Measurements from ENCODE around the gene LRP1-AS.

The LRP1-AS gene

GRCh38 chr12:57181072-57181471, 33.7 kb upstream of the LRP1-AS start:
- no peaks in the 10 kb centered on the region for H3K9me3 ChIP-seq (ENCODE audit: insufficient read depth, low read length, severe bottlenecking)
- H3K27me3 ChIP-seq (ENCODE audit: insufficient read depth, low read length, poor library complexity): no peaks in the 10 kb centered on the region
- no peaks in the 10 kb centered on the region for H3K79me2 ChIP-seq (ENCODE audit: insufficient read depth, low read length)
- no peak overlapping the region for H2AFZ ChIP-seq (ENCODE audit: low read depth, low read length)
- no peaks in the 10 kb centered on the region for H3K36me3 ChIP-seq (ENCODE audit: insufficient read depth, low read length)
- H3K9ac ChIP-seq (ENCODE audit: low read depth, low read length): no peak overlapping the region
- no peak overlapping the region for H3K27ac ChIP-seq (ENCODE audit: low read length)
- no peak for DNase-seq
- no peak for ATAC-seq (ENCODE audit: insufficient read depth, low read depth)
- no peak overlapping the region for H3K4me3 ChIP-seq (ENCODE audit: low read depth in 1 of 2, low read length in 2 of 2)
- H3K4me2 ChIP-seq (ENCODE audit: insufficient read depth, low read length): no peak overlapping the region
- H3K4me1 ChIP-seq (ENCODE audit: insufficient read depth, low read length): no peaks in the 10 kb centered on the region
- TF ChIP-seq CTCF (IDR thresholded peaks at IDR 0.05; ENCODE audit: borderline replicate concordance, extremely low read depth, low read length, poor library complexity, severe bottlenecking) (no peak), EZH2 (IDR thresholded peaks at IDR 0.05; ENCODE audit: borderline replicate concordance, low read depth, low read length, severe bottlenecking) (no peak)
- H4K20me1 ChIP-seq (ENCODE audit: insufficient read depth, low read length): peaks cover 6% of the 10 kb centered on the region

- H3K27me3 ChIP-seq (ENCODE audit: insufficient read depth, low read length, poor library complexity): no peaks in the 10 kb centered on the region
- no peaks in the 10 kb centered on the region for H3K9me3 ChIP-seq (ENCODE audit: insufficient read depth, low read length, severe bottlenecking)
- no peak overlapping the region for H3K4me3 ChIP-seq (ENCODE audit: low read depth in 1 of 2, low read length in 2 of 2)
- no peaks in the 10 kb centered on the region for H3K36me3 ChIP-seq (ENCODE audit: insufficient read depth, low read length)
- no peak overlapping the region for H3K27ac ChIP-seq (ENCODE audit: low read length)
- ATAC-seq (ENCODE audit: insufficient read depth, low read depth): no peak
- H3K4me1 ChIP-seq (ENCODE audit: insufficient read depth, low read length): no peaks in the 10 kb centered on the region
- H3K79me2 ChIP-seq (ENCODE audit: insufficient read depth, low read length): no peaks in the 10 kb centered on the region
- H4K20me1 ChIP-seq (ENCODE audit: insufficient read depth, low read length): peaks cover 3% of the 10 kb centered on the region
- no peak overlapping the region for H2AFZ ChIP-seq (ENCODE audit: low read depth, low read length)
- no peak overlapping the region for H3K4me2 ChIP-seq (ENCODE audit: insufficient read depth, low read length)
- DNase-seq: no peak
- TF ChIP-seq EZH2 (IDR thresholded peaks at IDR 0.05; ENCODE audit: borderline replicate concordance, low read depth, low read length, severe bottlenecking): no peak
- no peak for TF ChIP-seq CTCF (IDR thresholded peaks at IDR 0.05; ENCODE audit: borderline replicate concordance, extremely low read depth, low read length, poor library complexity, severe bottlenecking)
- no peak overlapping the region for H3K9ac ChIP-seq (ENCODE audit: low read depth, low read length)
These were observed 33.0 kb upstream of the LRP1-AS start for GRCh38 chr12:57180321-57180989.

- H3K4me1 ChIP-seq (ENCODE audit: insufficient read depth, low read length): no peaks in the 10 kb centered on the region
- H3K36me3 ChIP-seq (ENCODE audit: insufficient read depth, low read length): no peaks in the 10 kb centered on the region
These were observed 32.1 kb upstream of the LRP1-AS start for GRCh38 chr12:57179331-57180086.

More at GRCh38 chr12:57179331-57180086, 32.1 kb upstream of the LRP1-AS start:
- Histone ChIP-seq H4K20me1 (ENCODE audit: insufficient read depth, low read length) (peaks cover 3% of the 10 kb centered on the region), H3K27ac (ENCODE audit: low read length) (no peak overlapping the region), H3K79me2 (ENCODE audit: insufficient read depth, low read length) (no peaks in the 10 kb centered on the region), H3K4me2 (ENCODE audit: insufficient read depth, low read length) (no peak overlapping the region), H3K27me3 (ENCODE audit: insufficient read depth, low read length, poor library complexity) (no peaks in the 10 kb centered on the region), H3K9ac (ENCODE audit: low read depth, low read length) (no peak overlapping the region), H3K4me3 (ENCODE audit: low read depth in 1 of 2, low read length in 2 of 2) (no peak overlapping the region), H2AFZ (ENCODE audit: low read depth, low read length) (no peak overlapping the region), H3K9me3 (ENCODE audit: insufficient read depth, low read length, severe bottlenecking) (no peaks in the 10 kb centered on the region)
- no peak for TF ChIP-seq CTCF (IDR thresholded peaks at IDR 0.05; ENCODE audit: borderline replicate concordance, extremely low read depth, low read length, poor library complexity, severe bottlenecking)
- no peak for TF ChIP-seq EZH2 (IDR thresholded peaks at IDR 0.05; ENCODE audit: borderline replicate concordance, low read depth, low read length, severe bottlenecking)
- DNase-seq (no peak), ATAC-seq (ENCODE audit: insufficient read depth, low read depth) (no peak)

Measured in DND-41 (cell line).